ENCODE results near the gene PRDM1.
A peak's percentile ranks its signal among the peaks of the same experiment; 100 is the strongest.

Gene PRDM1

GRCh38 chr6:106101466-106101865 lies 15.3 kb downstream of the PRDM1 start:
- TF ChIP-seq, protein P1, sequence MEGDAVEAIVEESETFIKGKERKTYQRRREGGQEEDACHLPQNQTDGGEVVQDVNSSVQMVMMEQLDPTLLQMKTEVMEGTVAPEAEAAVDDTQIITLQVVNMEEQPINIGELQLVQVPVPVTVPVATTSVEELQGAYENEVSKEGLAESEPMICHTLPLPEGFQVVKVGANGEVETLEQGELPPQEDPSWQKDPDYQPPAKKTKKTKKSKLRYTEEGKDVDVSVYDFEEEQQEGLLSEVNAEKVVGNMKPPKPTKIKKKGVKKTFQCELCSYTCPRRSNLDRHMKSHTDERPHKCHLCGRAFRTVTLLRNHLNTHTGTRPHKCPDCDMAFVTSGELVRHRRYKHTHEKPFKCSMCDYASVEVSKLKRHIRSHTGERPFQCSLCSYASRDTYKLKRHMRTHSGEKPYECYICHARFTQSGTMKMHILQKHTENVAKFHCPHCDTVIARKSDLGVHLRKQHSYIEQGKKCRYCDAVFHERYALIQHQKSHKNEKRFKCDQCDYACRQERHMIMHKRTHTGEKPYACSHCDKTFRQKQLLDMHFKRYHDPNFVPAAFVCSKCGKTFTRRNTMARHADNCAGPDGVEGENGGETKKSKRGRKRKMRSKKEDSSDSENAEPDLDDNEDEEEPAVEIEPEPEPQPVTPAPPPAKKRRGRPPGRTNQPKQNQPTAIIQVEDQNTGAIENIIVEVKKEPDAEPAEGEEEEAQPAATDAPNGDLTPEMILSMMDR (IDR thresholded peaks at IDR 0.05; ENCODE audit: low read depth, low read length, missing control alignments) = no peak
- peak overlapping the region; percentile 64 for H3K4me3 ChIP-seq (ENCODE audit: low read depth, low read length)
- no peak for DNase-seq (ENCODE audit: low read depth)

DNA sequence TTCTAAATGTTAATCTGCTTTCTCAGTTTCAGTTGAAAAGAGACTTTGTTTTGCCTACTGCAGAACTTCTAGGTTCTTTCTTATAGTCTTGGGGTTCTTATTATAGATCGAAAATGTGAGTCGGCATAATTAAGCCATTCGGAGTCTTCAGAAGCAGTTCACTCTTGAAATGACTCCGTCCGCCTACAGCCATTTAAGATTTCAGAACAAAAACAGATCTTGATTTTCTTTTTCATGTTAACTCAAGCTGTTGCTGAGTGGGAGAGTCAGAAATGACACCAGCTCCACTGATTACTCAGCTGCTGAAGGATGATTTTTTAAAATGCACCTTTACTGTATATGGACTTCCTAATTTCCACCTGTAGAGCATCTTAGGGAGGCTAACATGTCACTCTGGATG lies 15.9 kb downstream of the PRDM1 start:
- DNase-seq (ENCODE audit: low read depth) = peak; percentile 94
- peak overlapping the region; percentile 64; the same call in 1 of the 2 replicates for H3K4me3 ChIP-seq (ENCODE audit: low read depth, low read length)
- TF ChIP-seq, protein P1 (IDR thresholded peaks at IDR 0.05; ENCODE audit: low read depth, low read length, missing control alignments) = no peak

DNA sequence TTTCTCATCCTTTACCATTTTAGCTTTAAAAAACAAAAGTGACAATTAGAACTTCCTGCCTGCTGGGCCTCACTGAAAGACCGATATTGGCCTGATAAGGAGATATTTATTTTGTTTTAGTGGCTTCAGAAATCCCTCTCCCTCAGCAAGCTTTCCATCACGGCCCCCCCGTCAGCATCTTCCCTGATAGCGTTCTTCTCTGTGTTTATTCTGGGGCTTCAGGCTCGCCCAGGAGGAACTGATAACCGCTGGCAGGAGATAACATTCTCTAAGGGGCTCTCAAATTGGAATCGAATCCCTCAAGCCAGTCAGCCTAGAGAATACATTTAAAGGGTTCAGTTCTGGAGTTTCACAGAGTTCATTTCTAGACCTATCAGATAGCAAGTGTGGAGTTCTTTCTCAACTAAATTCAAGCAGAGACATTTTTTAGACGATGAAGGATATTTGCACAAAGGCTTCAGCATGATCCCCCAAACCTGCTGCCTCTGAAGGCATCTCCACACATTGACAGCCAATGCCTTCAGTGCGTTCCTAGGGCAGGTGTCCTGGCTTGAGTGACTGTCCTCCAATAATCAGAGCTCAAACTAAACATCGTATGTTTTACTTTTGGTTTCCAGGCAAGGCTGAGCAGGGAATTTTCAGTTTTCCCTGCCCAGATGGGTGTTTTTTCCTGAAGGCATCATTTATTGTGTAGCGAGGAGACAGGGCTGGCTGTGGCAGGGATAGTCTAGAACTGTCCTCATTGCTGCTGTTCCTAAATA lies 17.0 kb downstream of the PRDM1 start:
- peak overlapping the region; percentile 11 for H3K4me3 ChIP-seq (ENCODE audit: low read depth, low read length)
- TF ChIP-seq, protein P1 (IDR thresholded peaks at IDR 0.05; ENCODE audit: low read depth, low read length, missing control alignments) = no peak
- DNase-seq (ENCODE audit: low read depth) = no peak

DNA sequence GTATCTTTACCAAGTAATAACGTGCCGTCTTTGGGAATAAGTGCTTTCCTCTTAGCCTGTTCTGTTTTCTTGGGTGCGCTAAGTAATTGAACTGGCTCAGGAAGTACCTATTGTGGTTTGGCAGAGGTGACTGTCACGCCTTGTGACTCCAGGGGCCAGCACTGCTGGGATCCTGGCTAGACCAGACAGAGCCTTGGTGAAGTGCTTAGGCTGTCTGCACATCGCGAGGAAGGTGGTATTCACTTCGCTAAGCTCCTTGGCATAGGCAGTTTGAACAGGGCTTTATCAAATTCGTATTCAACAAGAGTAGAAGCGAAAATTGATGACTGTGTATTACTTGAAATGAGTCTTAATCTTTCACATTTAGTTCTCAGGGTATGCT lies 17.6 kb downstream of the PRDM1 start:
- TF ChIP-seq, protein P1 (IDR thresholded peaks at IDR 0.05; ENCODE audit: low read depth, low read length, missing control alignments) = no peak
- no peak for DNase-seq (ENCODE audit: low read depth)

DNA sequence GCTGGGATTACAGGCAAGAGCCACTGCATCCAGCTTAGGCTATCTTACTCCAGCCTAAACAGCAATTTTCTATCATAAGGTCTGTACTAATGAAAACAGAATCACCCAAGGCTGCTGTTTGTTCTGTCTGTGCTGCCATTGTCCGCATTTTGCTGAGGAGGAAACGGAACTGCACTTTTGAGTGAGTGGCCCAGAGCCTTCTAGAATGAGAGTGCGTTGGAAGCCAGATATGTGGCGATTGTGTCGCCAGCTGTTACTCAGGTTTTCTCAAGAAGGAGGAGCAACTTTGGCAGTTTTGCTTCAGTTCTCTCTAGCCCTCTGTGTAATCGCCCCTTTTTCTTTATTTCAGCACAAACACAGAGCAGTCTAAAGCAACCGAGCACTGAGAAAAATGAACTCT lies 18.3 kb downstream of the PRDM1 start:
- H3K4me3 ChIP-seq (ENCODE audit: low read depth, low read length) = no peak overlapping the region
- TF ChIP-seq, protein P1 (IDR thresholded peaks at IDR 0.05; ENCODE audit: low read depth, low read length, missing control alignments) = no peak
- DNase-seq (ENCODE audit: low read depth) = no peak

More for the DNA sequence above, 17.6 kb downstream of the PRDM1 start:
- peak overlapping the region; percentile 11; the same call in 1 of the 2 replicates for H3K4me3 ChIP-seq (ENCODE audit: low read depth, low read length)

DNA sequence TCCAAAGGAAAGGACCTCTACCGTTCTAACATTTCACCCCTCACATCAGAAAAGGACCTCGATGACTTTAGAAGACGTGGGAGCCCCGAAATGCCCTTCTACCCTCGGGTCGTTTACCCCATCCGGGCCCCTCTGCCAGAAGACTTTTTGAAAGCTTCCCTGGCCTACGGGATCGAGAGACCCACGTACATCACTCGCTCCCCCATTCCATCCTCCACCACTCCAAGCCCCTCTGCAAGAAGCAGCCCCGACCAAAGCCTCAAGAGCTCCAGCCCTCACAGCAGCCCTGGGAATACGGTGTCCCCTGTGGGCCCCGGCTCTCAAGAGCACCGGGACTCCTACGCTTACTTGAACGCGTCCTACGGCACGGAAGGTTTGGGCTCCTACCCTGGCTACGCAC lies 18.8 kb downstream of the PRDM1 start:
- no peak for DNase-seq (ENCODE audit: low read depth)
- TF ChIP-seq, protein P1 (IDR thresholded peaks at IDR 0.05; ENCODE audit: low read depth, low read length, missing control alignments) = no peak
- H3K4me3 ChIP-seq (ENCODE audit: low read depth, low read length) = no peak overlapping the region

- no peak for DNase-seq (ENCODE audit: low read depth)
- H3K4me3 ChIP-seq (ENCODE audit: low read depth, low read length) = no peak overlapping the region
- TF ChIP-seq, protein P1 (IDR thresholded peaks at IDR 0.05; ENCODE audit: low read depth, low read length, missing control alignments) = no peak
Observed at GRCh38 chr6:106105493-106105892, 19.4 kb downstream of the PRDM1 start.
